GM12892 (cell line): Measurements from ENCODE around the gene CHKA.

Experiments
- POLR2A ChIP-seq: IDR thresholded peaks from 2 replicates; pipeline ENCODE4 v1.6.1; 2011; ENCODE audit warnings: low read depth, low read length, control low read depth
- POLR2AphosphoS5 ChIP-seq: IDR thresholded peaks from 2 replicates; pipeline ENCODE4 v1.6.1; 2011; ENCODE audit warnings: low read depth, low read length, control low read depth

- no peak for TF ChIP-seq POLR2A
- TF ChIP-seq POLR2AphosphoS5, result no peak
Observed at GRCh38 chr11:68019486-68019885, 101.7 kb downstream of the CHKA start.
